NT2/D1 (cell line): ENCODE data around the gene RASGRP1.

Experiments used
- SUZ12 ChIP-seq: IDR thresholded peaks from 2 replicates; pipeline ENCODE4 v1.6.1; 2011; ENCODE audit not compliant: insufficient read length, insufficient read depth; ENCODE audit errors: extremely low read depth
- YY1 ChIP-seq: IDR thresholded peaks from 2 replicates; pipeline ENCODE4 v1.6.1; 2011; ENCODE audit not compliant: insufficient read length, insufficient read depth
- ZNF274 ChIP-seq: IDR thresholded peaks from 2 replicates; pipeline ENCODE4 v1.6.1; 2011; ENCODE audit warnings: mild to moderate bottlenecking, low read depth, low read length

DNA sequence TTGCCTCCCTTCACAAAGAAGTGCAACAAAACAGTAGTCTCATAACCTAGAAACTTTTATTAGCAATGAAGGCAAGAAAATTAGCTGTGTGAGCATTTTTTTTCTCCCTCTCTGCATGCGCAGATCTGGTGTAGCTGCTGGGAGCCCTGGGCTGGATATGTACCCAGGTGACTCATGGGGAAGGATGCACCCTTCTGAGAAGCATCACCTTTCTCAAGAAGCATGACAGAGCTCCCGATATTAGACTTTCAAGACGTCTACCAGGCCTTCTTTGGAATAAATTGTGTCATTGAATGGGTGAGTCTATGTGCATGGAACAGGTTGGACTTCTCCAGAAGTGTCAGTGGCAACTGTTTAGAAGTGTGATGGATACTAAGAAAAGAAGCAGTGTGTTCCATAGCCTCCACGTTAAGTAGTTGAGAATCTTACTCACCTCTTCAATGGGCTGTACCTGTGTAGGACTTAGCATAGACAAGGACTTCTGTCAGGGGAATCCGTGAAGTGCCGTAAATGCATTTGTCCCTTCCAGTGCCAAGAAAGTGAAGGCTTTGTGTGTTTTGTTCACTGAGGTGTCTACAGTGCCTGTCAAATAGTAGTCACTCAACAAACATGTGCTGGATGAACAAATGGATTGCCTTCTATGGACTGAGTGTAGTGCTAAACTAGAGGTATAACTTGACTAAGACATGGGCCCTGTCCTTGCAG lies 47.7 kb upstream of the RASGRP1 start:
- TF ChIP-seq YY1, result no peak
- TF ChIP-seq SUZ12, result no peak
- TF ChIP-seq ZNF274, result no peak
